RPMI8226 (cell line): ENCODE results near the gene TNRC6B.

Experiments
- DNase-seq: peaks from one replicate; pipeline ENCODE4 v3.0.0-alpha.2; 2015

The TNRC6B gene

DNA sequence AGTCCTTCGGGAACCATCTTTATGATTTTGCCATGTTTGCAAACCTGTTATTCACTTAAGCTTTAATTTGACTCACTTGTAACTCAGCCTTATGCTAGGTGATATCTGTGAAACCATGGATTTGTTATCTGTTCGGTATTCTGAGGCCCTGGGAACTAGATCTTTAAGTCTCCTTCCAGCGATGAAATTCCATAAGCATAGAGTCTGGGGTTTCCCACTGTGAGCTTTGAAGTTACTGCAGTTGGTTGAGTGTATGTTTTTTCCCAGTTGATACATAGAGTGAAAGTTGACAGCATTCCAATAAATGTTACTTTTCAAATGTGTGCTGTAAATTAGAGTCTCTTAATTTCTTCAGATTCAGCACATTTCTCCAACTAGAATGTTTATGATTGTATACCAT lies 66.9 kb downstream of the TNRC6B start:
- DNase-seq = no peak

GRCh38 chr22:40247976-40248375 lies 70.3 kb downstream of the TNRC6B start:
- DNase-seq = no peak

- no peak for DNase-seq
Observed at GRCh38 chr22:40249286-40249685, 71.6 kb downstream of the TNRC6B start.

GRCh38 chr22:40250608-40251007 lies 72.9 kb downstream of the TNRC6B start:
- no peak for DNase-seq

GRCh38 chr22:40251106-40251505 lies 73.4 kb downstream of the TNRC6B start:
- DNase-seq = no peak

- no peak for DNase-seq
Observed at GRCh38 chr22:40252146-40252545, 74.4 kb downstream of the TNRC6B start.

DNA sequence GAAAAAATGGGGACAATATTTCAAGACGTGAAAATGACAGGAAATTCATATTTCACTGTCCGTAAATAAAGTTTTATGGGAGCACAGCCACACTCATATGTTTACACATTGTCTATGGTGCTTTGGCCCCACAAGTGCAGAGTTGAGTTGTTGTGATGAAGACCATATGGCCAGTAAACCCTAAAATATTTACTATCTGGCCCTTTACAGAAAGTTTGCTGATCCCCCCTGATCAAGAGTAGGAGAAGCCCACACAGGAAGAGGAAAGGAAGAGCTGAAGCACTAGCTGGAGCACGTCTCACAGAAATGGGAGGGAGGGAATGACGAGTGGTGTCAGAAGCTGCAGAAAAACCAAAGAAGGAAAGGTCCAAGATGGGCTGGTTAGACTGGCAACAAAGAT lies 78.8 kb downstream of the TNRC6B start:
- DNase-seq = no peak

DNA sequence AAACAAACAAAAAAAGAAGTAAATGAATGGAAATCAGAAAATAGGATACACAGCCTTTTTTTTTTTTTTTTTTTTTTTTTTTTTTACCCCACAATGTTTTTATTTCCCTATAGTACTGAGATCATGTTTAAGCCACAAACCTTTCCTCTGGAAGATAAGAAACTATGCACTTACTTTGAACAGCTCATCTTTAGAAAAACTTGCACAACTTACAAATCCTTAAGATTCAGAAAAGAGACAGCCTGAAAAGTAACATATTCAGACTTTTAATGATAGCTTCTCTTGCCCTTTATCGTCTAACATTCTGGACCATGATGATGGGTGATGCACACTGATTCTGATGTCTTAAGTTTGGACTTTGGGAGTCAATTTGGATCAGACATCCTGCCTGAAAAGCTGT lies 80.3 kb downstream of the TNRC6B start:
- DNase-seq = no peak

GRCh38 chr22:40258501-40258915 lies 80.8 kb downstream of the TNRC6B start:
- DNase-seq = no peak

DNA sequence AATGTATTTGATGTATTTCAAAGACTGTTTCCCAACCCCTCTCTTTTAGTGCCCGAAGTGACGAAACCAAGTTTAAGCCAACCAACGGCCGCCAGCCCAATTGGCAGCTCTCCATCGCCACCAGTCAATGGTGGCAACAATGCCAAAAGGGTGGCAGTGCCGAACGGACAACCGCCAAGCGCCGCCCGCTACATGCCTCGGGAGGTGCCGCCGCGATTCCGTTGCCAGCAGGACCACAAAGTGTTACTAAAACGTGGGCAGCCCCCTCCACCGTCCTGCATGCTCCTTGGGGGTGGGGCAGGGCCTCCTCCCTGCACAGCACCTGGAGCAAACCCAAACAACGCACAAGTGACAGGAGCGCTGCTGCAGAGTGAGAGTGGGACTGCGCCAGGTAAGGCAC lies 84.1 kb downstream of the TNRC6B start:
- DNase-seq = no peak

DNA sequence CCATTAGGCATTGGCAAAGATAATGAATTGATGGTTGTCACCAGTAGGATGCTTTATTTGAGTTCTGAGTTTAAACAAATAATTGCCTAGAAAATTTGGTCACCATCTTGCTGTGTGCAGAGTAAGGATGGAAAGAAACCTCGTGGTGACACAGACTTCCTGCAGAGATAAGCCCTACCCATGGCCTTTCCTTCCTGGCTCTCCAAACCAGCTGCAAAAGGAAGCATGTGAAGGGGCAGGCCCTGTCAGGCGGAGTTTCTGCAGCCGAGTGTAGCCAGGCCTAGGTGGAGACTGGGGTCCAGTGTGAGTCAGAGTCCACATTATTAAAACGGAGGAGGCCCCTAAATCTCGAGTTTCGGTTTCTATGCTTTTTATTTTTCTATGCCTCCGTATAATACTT lies 85.5 kb downstream of the TNRC6B start:
- DNase-seq = no peak

DNA sequence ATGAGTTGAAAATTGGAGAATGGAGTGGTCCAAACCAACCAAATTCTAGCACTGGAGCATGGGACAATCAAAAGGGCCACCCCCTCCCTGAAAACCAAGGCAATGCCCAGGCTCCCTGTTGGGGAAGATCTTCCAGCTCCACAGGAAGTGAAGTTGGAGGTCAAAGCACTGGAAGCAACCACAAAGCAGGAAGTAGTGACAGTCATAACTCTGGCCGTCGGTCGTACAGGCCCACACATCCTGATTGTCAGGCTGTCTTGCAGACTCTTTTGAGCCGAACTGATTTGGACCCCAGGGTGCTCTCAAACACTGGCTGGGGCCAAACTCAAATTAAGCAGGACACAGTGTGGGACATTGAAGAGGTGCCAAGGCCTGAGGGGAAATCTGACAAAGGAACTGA lies 88.1 kb downstream of the TNRC6B start:
- no peak for DNase-seq

GRCh38 chr22:40270031-40270430 lies 92.3 kb downstream of the TNRC6B start:
- no peak for DNase-seq

DNA sequence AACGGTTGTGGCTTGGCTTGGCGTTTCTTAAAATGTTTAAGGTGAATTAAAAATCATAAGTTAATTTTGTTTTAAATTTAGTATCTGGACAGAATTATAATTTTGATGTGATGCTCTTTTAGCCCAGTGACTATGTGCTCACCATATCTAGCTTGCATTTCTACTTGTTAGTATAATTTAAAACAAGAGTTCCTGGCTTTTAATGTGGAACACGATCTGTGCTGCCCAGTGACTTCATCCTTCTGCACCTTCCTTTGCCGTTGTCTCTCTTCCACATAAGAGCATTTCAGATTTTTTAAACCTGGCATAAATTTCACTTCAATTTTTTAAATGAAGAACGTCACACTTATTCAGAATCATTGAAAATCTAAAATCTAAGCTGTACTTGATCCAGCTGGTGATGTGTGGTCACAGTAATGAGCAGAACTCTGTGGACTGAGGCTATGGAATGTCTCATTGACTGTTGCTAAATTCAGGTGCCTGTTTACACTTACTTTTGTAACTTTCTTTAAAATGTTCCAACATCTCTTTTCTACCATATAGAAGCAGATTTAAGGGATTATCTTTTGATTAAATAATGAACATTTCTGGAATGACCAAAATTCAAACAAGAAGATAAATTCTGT lies 93.1 kb downstream of the TNRC6B start:
- DNase-seq = no peak

- no peak for DNase-seq
Observed at GRCh38 chr22:40271440-40271839, 93.7 kb downstream of the TNRC6B start.

GRCh38 chr22:40273319-40273718 lies 95.6 kb downstream of the TNRC6B start:
- no peak for DNase-seq

DNA sequence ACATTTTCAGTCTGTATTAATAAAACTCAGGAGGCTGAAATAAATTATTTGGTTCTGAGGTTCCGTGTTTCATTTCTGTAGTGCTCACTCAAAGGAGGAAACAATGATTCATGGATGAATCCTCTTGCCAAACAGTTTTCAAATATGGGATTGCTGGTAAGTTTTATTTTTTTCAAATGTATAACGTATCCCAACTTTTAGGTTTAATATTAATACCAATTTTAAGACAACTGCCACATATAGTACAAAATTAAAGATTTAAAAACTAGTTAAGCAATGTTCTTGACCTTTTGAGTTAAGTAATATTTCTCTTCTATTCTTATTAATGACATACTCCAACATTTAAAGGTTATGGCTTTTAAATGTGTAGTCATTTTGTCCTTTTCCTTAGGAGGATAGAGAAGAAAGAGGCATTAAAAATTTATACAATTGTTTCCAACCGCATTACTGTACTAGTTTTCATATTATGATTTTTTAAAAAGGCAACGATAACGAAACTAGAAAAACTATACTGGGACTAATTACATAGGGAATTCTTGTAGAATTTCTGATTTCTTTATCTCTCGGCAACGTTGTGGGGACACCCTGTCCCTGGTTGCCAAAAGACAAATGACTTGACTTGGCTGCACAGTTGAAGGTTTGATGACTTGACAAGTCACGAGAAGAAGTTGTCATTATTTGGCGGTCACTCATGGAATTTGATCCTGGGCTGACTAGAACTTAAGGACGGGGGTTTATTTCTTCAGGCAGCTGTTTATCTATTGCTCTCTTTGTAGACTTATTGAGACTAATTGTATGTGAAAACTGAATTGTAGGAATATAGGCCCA lies 99.5 kb downstream of the TNRC6B start:
- DNase-seq = no peak

DNA sequence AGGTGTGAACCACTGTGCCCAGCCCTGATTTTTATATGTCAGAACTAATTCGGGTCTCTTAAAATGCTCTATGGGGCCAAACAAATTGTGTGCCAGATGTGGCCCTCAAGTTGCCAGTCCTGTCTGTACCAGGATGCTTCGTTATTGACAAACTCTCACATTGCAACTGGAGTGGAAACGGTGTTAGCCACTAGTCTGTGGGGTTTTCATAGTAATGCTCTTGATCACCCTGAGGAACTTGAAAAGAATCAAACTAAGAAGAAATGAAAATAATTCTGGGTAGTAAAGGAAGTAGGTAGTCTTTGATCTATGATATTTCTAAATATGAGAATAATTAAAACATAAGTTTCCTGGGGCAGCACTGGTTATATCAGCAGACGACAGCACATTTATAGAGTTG lies 101.3 kb downstream of the TNRC6B start:
- DNase-seq = no peak

- no peak for DNase-seq
Observed at GRCh38 chr22:40281717-40282116, 104.0 kb downstream of the TNRC6B start.

- DNase-seq = no peak
Observed at GRCh38 chr22:40285513-40285912, 107.8 kb downstream of the TNRC6B start.

DNA sequence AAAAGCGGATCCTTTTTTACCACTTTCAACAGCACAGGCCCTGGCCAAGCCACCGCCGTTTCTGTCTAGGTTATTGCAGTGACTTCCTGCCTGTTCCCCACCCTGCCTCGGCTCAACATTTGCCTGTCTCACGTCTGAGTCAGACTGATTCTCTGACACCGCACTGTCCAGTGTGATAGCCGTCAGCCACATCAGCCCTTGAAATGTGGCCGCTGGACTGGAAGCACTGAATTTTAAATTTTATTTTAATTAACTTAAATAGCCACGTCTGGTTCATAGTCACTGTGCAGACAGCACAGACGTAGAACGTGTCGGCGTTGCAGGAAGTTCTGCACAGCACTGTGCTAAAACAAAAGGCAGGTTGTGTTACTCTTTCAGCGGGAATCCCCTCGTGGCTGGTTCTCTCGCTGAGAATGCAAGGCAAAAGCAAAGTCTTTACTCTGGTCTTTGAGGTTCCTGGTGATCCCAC lies 112.3 kb downstream of the TNRC6B start:
- no peak for DNase-seq

DNA sequence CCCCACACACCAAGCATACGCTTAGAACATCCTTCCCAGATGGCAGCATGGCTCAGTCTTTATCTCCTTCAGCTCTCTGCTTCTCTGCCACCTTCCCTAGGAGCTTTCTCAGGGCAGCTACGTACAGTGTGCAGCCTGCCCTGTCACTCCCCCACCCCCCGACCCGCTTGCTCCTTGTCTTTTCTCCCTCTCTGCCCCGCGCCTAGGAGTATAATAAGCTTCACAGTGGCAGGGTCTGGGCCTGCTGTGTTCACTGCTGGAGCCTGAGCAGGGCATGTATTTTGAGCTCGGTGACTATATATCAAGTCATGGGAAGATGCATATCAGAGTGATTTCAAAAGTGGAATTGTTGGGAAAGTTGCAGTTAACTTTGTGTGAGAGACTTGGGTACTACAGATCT lies 112.8 kb downstream of the TNRC6B start:
- DNase-seq = no peak

DNA sequence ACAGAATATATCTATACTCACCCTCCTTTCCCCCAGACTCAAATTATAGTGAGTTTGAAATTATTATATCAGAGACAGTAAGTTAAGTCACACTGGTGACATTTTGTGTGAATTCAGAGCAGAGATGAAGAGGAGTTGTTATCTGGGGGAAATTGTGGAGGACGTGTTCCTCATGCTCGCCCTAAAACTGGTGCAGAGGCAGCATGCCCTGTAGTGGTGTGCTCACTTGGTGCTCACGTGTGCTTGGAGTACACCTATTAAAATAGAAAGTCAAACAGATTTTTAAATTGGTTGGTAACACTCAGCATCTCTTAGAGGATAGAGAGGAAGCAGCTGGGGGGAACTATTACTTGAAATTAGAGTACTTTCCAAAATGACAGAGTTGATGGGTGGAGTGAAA lies 117.0 kb downstream of the TNRC6B start:
- no peak for DNase-seq

DNA sequence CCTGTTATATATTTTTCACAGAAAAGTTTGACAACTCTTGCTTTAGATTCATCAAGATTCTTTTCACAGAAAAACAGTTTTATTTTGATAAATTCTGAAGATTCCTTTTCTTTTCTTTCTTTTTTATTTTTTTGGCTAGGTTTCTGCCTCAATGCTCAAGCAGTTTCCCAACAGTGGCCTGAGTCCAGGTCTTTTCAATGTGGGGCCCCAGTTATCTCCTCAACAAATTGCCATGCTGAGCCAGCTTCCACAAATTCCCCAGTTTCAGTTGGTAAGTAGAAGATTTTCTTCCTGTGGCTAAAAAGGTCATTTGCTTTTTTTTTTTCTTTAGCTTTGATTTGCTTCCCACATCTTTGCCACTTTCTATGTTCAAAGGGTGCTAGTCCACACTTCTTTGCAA lies 122.6 kb downstream of the TNRC6B start:
- no peak for DNase-seq
